ENCODE results near the gene CARD19.

DNA sequence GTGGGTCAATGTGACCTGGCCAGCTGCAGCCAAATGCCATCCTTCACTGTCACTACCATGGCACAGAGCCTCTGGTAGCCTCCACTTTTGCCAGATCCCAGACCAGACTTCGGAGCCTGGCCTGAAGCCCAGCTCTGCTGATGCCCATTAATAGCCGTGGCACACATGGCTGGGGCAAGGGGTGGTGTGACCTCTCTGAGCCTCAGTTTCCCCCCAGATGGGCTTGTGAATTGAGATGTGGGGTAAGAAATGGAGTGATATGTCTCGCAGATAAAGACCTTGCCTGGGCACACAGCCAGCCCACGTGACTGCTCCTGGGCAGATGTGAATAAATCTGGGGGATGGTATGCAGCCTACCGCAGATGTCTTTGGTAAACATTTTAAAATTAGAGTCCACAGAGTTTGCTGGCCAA is 23.6 kb upstream of the CARD19 start:
- TF ChIP-seq, protein P1, sequence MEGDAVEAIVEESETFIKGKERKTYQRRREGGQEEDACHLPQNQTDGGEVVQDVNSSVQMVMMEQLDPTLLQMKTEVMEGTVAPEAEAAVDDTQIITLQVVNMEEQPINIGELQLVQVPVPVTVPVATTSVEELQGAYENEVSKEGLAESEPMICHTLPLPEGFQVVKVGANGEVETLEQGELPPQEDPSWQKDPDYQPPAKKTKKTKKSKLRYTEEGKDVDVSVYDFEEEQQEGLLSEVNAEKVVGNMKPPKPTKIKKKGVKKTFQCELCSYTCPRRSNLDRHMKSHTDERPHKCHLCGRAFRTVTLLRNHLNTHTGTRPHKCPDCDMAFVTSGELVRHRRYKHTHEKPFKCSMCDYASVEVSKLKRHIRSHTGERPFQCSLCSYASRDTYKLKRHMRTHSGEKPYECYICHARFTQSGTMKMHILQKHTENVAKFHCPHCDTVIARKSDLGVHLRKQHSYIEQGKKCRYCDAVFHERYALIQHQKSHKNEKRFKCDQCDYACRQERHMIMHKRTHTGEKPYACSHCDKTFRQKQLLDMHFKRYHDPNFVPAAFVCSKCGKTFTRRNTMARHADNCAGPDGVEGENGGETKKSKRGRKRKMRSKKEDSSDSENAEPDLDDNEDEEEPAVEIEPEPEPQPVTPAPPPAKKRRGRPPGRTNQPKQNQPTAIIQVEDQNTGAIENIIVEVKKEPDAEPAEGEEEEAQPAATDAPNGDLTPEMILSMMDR (IDR thresholded peaks at IDR 0.05): no peak
- TF ChIP-seq POLR2A (IDR thresholded peaks at IDR 0.05): no peak
